GM23338 (cell line): Measurements from ENCODE around the gene DDR2.

Experiments used
- POLR2AphosphoS5 ChIP-seq: IDR thresholded peaks from 2 replicates; pipeline ENCODE4 v1.6.1; 2016; ENCODE audit warnings: antibody characterized with exemption, low read depth
- TF ChIP-seq, protein P1 (sequence below), 2 experiments: fragments of 200-600 bp in 1 of 2; sonication (generic) in 1 of 2; conservative IDR thresholded peaks; 2 replicates each; pipeline versions ENCODE4 v1.5.1 to v1.6.1; 2016 to 2017; ENCODE audit warnings: antibody characterized with exemption in 2 of 2, low read depth in 2 of 2, mild to moderate bottlenecking in 2 of 2, moderate library complexity in 1 of 2

DNA sequence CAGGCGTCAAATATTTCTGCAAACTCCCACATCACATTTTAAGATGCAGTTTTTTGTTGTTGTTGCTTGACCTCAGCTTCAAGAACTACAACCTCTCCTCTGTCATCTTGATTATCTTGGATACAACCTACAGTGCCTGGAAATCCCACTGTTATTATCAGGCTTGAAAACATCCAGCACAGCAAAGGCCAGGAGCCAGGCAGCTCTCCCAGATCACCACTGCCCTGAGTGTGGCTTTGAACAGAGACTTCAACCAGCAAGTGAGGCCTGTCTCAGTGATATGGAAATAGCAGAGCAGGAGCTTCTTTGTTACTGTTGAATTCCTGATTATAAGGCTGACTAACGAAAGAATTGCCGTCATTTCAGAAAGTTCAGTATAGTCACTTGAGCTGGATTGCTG lies 200.2 kb downstream of the DDR2 start:
- TF ChIP-seq, protein P1, sequence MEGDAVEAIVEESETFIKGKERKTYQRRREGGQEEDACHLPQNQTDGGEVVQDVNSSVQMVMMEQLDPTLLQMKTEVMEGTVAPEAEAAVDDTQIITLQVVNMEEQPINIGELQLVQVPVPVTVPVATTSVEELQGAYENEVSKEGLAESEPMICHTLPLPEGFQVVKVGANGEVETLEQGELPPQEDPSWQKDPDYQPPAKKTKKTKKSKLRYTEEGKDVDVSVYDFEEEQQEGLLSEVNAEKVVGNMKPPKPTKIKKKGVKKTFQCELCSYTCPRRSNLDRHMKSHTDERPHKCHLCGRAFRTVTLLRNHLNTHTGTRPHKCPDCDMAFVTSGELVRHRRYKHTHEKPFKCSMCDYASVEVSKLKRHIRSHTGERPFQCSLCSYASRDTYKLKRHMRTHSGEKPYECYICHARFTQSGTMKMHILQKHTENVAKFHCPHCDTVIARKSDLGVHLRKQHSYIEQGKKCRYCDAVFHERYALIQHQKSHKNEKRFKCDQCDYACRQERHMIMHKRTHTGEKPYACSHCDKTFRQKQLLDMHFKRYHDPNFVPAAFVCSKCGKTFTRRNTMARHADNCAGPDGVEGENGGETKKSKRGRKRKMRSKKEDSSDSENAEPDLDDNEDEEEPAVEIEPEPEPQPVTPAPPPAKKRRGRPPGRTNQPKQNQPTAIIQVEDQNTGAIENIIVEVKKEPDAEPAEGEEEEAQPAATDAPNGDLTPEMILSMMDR (conservative IDR thresholded peaks at IDR 0.05; ENCODE audit: low read depth in 2 of 2): no peak
- TF ChIP-seq POLR2AphosphoS5: no peak
